ENCODE results near the gene HES3.

HES3 gene

GRCh38 chr1:6281511-6282402 is 37.8 kb downstream of the HES3 start:
- H3K9me3 Mint-ChIP-seq = no peaks in the 10 kb centered on the region
- H3K36me3 Mint-ChIP-seq = peaks cover under 1 to 6% of the 10 kb centered on the region in 2 donors
- peaks cover 0 to 1% of the 10 kb centered on the region in 2 donors for H3K4me1 Mint-ChIP-seq
- no peak overlapping the region for H3K27ac Mint-ChIP-seq
- DNase-seq (no peak), ATAC-seq (replicated peaks) (no peak)
- H3K27me3 Mint-ChIP-seq = no peaks in the 10 kb centered on the region
- H3K4me3 Mint-ChIP-seq = no peak overlapping the region

GRCh38 chr1:6282577-6283270 is 38.7 kb downstream of the HES3 start:
- peaks cover 3 to 5% of the 10 kb centered on the region in 2 donors for H3K36me3 Mint-ChIP-seq
- DNase-seq (no peak), ATAC-seq (replicated peaks) (no peak)
- H3K9me3 Mint-ChIP-seq = no peaks in the 10 kb centered on the region
- H3K4me3 Mint-ChIP-seq = no peak overlapping the region
- peaks cover 0 to 1% of the 10 kb centered on the region in 2 donors for H3K4me1 Mint-ChIP-seq
- H3K27ac Mint-ChIP-seq = no peak overlapping the region
- H3K27me3 Mint-ChIP-seq = no peaks in the 10 kb centered on the region

- Mint-ChIP-seq H3K9me3 (no peaks in the 10 kb centered on the region), H3K4me1 (peaks cover 0 to 4% of the 10 kb centered on the region in 2 donors), H3K4me3 (no peak overlapping the region), H3K27me3 (no peaks in the 10 kb centered on the region), H3K36me3 (peaks cover 0 to 5% of the 10 kb centered on the region in 2 donors), H3K27ac (no peak overlapping the region)
- DNase-seq = no peak
- ATAC-seq (replicated peaks) = no peak
Observed at GRCh38 chr1:6285336-6285735, 41.4 kb downstream of the HES3 start.

- Mint-ChIP-seq H3K27ac (no peak overlapping the region), H3K4me1 (peaks cover 6% of the 10 kb centered on the region in 2 donors), H3K4me3 (no peak overlapping the region), H3K36me3 (peaks cover 0 to 5% of the 10 kb centered on the region in 2 donors), H3K27me3 (no peaks in the 10 kb centered on the region), H3K9me3 (no peaks in the 10 kb centered on the region)
- DNase-seq (no peak), ATAC-seq (replicated peaks) (no peak)
Observed at GRCh38 chr1:6286266-6286665, 42.3 kb downstream of the HES3 start.

- Mint-ChIP-seq H3K4me1 (peaks cover 6% of the 10 kb centered on the region in 2 donors), H3K27ac (no peak overlapping the region), H3K9me3 (no peaks in the 10 kb centered on the region), H3K4me3 (no peak overlapping the region), H3K36me3 (peaks cover 3 to 5% of the 10 kb centered on the region in 2 donors), H3K27me3 (no peaks in the 10 kb centered on the region)
- ATAC-seq (replicated peaks) (no peak), DNase-seq (no peak)
Observed at GRCh38 chr1:6287029-6287428, 43.0 kb downstream of the HES3 start.

GRCh38 chr1:6287431-6287886 is 43.5 kb downstream of the HES3 start:
- no peak overlapping the region for H3K4me3 Mint-ChIP-seq
- no peak overlapping the region for H3K27ac Mint-ChIP-seq
- H3K36me3 Mint-ChIP-seq = peaks cover 3 to 5% of the 10 kb centered on the region in 2 donors
- no peaks in the 10 kb centered on the region for H3K27me3 Mint-ChIP-seq
- ATAC-seq (replicated peaks) (no peak), DNase-seq (no peak)
- no peaks in the 10 kb centered on the region for H3K9me3 Mint-ChIP-seq
- H3K4me1 Mint-ChIP-seq = peaks cover 6% of the 10 kb centered on the region in 2 donors

GRCh38 chr1:6288026-6288425 is 44.0 kb downstream of the HES3 start:
- ATAC-seq (replicated peaks) = no peak
- no peak overlapping the region for H3K27ac Mint-ChIP-seq
- no peaks in the 10 kb centered on the region for H3K9me3 Mint-ChIP-seq
- no peak overlapping the region for H3K4me3 Mint-ChIP-seq
- DNase-seq = no peak
- H3K4me1 Mint-ChIP-seq = peaks cover 6% of the 10 kb centered on the region in 2 donors
- H3K36me3 Mint-ChIP-seq = peaks cover 5% of the 10 kb centered on the region in 2 donors
- H3K27me3 Mint-ChIP-seq = no peaks in the 10 kb centered on the region

GRCh38 chr1:6288665-6289064 is 44.7 kb downstream of the HES3 start:
- no peaks in the 10 kb centered on the region for H3K9me3 Mint-ChIP-seq
- ATAC-seq (replicated peaks) (no peak), DNase-seq (no peak)

GRCh38 chr1:6292102-6292501 is 48.1 kb downstream of the HES3 start:
- Mint-ChIP-seq H3K4me1 (peaks cover 4 to 6% of the 10 kb centered on the region in 2 donors), H3K4me3 (no peak overlapping the region), H3K9me3 (no peaks in the 10 kb centered on the region), H3K27me3 (no peaks in the 10 kb centered on the region), H3K36me3 (peaks cover 5 to 18% of the 10 kb centered on the region in 2 donors), H3K27ac (peak overlapping the region; percentile 62)
- no peak for DNase-seq
- ATAC-seq (replicated peaks) = no peak

More at GRCh38 chr1:6288665-6289064, 44.7 kb downstream of the HES3 start:
- no peak overlapping the region for H3K4me3 Mint-ChIP-seq
- H3K4me1 Mint-ChIP-seq = peaks cover 6% of the 10 kb centered on the region in 2 donors
- H3K36me3 Mint-ChIP-seq = peaks cover 5 to 11% of the 10 kb centered on the region in 2 donors
- H3K27me3 Mint-ChIP-seq = no peaks in the 10 kb centered on the region
- no peak overlapping the region for H3K27ac Mint-ChIP-seq

- no peak overlapping the region for H3K27ac Mint-ChIP-seq
- H3K4me1 Mint-ChIP-seq = peaks cover 4 to 6% of the 10 kb centered on the region in 2 donors
- H3K4me3 Mint-ChIP-seq = no peak overlapping the region
- DNase-seq = no peak
- peaks cover 3 to 19% of the 10 kb centered on the region in 2 donors for H3K36me3 Mint-ChIP-seq
- ATAC-seq (replicated peaks) = no peak
- no peaks in the 10 kb centered on the region for H3K9me3 Mint-ChIP-seq
- H3K27me3 Mint-ChIP-seq = no peaks in the 10 kb centered on the region
Observed at GRCh38 chr1:6294080-6294889, 50.3 kb downstream of the HES3 start.

- Mint-ChIP-seq H3K27me3 (no peaks in the 10 kb centered on the region), H3K4me1 (peaks cover 2 to 6% of the 10 kb centered on the region in 2 donors), H3K27ac (no peak overlapping the region), H3K9me3 (no peaks in the 10 kb centered on the region), H3K4me3 (no peak overlapping the region), H3K36me3 (peaks cover 3 to 21% of the 10 kb centered on the region in 2 donors)
- no peak for DNase-seq
- no peak for ATAC-seq (replicated peaks)
Observed at GRCh38 chr1:6294890-6295556, 51.0 kb downstream of the HES3 start.
